ENCODE data around the gene POU2AF2.

- TF ChIP-seq, protein P1, sequence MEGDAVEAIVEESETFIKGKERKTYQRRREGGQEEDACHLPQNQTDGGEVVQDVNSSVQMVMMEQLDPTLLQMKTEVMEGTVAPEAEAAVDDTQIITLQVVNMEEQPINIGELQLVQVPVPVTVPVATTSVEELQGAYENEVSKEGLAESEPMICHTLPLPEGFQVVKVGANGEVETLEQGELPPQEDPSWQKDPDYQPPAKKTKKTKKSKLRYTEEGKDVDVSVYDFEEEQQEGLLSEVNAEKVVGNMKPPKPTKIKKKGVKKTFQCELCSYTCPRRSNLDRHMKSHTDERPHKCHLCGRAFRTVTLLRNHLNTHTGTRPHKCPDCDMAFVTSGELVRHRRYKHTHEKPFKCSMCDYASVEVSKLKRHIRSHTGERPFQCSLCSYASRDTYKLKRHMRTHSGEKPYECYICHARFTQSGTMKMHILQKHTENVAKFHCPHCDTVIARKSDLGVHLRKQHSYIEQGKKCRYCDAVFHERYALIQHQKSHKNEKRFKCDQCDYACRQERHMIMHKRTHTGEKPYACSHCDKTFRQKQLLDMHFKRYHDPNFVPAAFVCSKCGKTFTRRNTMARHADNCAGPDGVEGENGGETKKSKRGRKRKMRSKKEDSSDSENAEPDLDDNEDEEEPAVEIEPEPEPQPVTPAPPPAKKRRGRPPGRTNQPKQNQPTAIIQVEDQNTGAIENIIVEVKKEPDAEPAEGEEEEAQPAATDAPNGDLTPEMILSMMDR (IDR thresholded peaks at IDR 0.05), result no peak
- TF ChIP-seq EP300 (IDR thresholded peaks at IDR 0.05), result no peak
Measured at GRCh38 chr11:111306321-111306720, 60.8 kb downstream of the POU2AF2 start.
